Stomach (tissue), 9 donors: ENCODE measurements around the gene CDCA4. TPM values are rescaled to one million over a fixed set of nuclear protein-coding genes. Genes with fewer than 3 reads are reported as not detected.

Experiments used
- DNase-seq, 2 donors: peaks; one replicate each; pipeline versions ENCODE4 v3.0.0 to v3.0.0-alpha.2; 2013 to 2019
- H3K27ac ChIP-seq, 5 donors: fragments of 200-600 bp in 4 of 5; sonication (generic) in 4 of 5; one replicate each; pipeline ENCODE4 v1.5.1; 2013 to 2019; ENCODE audit warnings: mild to moderate bottlenecking in 1 of 5, moderate library complexity in 1 of 5
- H3K27me3 ChIP-seq, 3 donors: fragments of 200-600 bp; sonication (generic); one replicate each; pipeline ENCODE4 v1.5.1; 2017 to 2019; ENCODE audit warnings: mixed run types in 1 of 3
- H3K36me3 ChIP-seq, 4 donors: fragments of 200-600 bp; sonication (generic); 1 replicate in 3 of 4; 2 replicates in 1 of 4; pipeline ENCODE4 v1.5.1; 2016 to 2019
- H3K4me1 ChIP-seq, 4 donors: fragments of 200-600 bp; sonication (generic); one replicate each; pipeline ENCODE4 v1.5.1; 2016 to 2019
- H3K4me3 ChIP-seq, 4 donors: fragments of 200-600 bp; sonication (generic) in 3 of 4; one replicate each; pipeline ENCODE4 v1.5.1; 2016 to 2019; ENCODE audit warnings: mild to moderate bottlenecking in 1 of 4
- H3K9me3 ChIP-seq, 4 donors: fragments of 200-600 bp; sonication (generic); one replicate each; pipeline ENCODE4 v1.5.1; 2016 to 2019
- CTCF ChIP-seq, 7 experiments: fragments of 450-650 bp in 4 of 7; fragments of 200-600 bp in 3 of 7; sonication (generic) in 3 of 7; IDR thresholded peaks; one replicate each; pipeline ENCODE4 v1.5.1; 2016 to 2019; ENCODE audit warnings: antibody characterized with exemption in 7 of 7, control low read depth in 2 of 7, mild to moderate bottlenecking in 1 of 7
- EP300 ChIP-seq: sonication (generic); formaldehyde crosslinking; IDR thresholded peaks from one replicate; pipeline ENCODE4 v1.6.1; 2017; ENCODE audit warnings: antibody characterized with exemption
- POLR2A ChIP-seq, 4 donors: fragments of 450-650 bp; IDR thresholded peaks; one replicate each; pipeline ENCODE4 v1.6.1; 2016; ENCODE audit warnings: antibody characterized with exemption in 4 of 4, control low read depth in 2 of 4, mild to moderate bottlenecking in 1 of 4, moderate library complexity in 1 of 4
- POLR2AphosphoS5 ChIP-seq, 3 donors: sonication (generic); formaldehyde crosslinking; IDR thresholded peaks; one replicate each; pipeline ENCODE4 v1.6.1; 2016; ENCODE audit warnings: antibody characterized with exemption in 3 of 3
- WGBS, 5 donors: extraction: QIAGEN DNeasy Blood & Tissue Kit in 3 of 5; methylation state at CpG; one replicate each; pipeline versions ENCODE4 v1.1.5 to v1.1.7; 2013 to 2018; 5-methylcytosine and 5-hydroxymethylcytosine counted together
- intact Hi-C: fragments of 100-400 bp; cut with DNase I; formaldehyde crosslinking; loops from one replicate; pipeline ENCODE4 v1.15.1; 2023; ENCODE audit warnings: low total_unique reads
- polyA plus RNA-seq, 3 donors: library from polyadenylated mRNA; stranded (reverse); fragments of 200-250 nt; gene quantifications; one replicate each; pipeline ENCODE4 v1.2.3, GENCODE V29; 2013
- total RNA-seq, 5 donors: library from RNA; depleted of rRNA; stranded (reverse); fragments of >200 nt; gene quantifications; one replicate each; pipeline versions ENCODE4 v1.1.0 to v1.2.3, GENCODE V29; 2014 to 2016
- donor health status: healthy with polysubstance abuse.
- donor health status: Bipolar disorder and iron deficiency.
- donor health status: healthy.

CDCA4 gene
- total and polyA plus RNA-seq, 8 donors, result 2.9 to 12.3 (median 6.4) TPM

- H3K27me3 ChIP-seq, result no peaks in the 10 kb centered on the region
- H3K36me3 ChIP-seq, result no peaks in the 10 kb centered on the region
- H3K9me3 ChIP-seq, result no peaks in the 10 kb centered on the region
- intact Hi-C loops, result loop anchor here (5.0 kb wide), 1 partner anchor 46 kb away; the partner anchor contains the start of gene AHNAK2
- no peak overlapping the region for H3K4me3 ChIP-seq
- TF ChIP-seq CTCF (IDR thresholded peaks at IDR 0.05), result no peak
- WGBS, 5 donors, result 72 to 86% (median 83%) methylated on average over 11 of the region's 11 CpGs
- peaks cover 22 to 46% (median 37%) of the 10 kb centered on the region in 4 donors for H3K4me1 ChIP-seq
- no peak for DNase-seq
- no peak overlapping the region for H3K27ac ChIP-seq
Measured at GRCh38 chr14:105023144-105023543, 2.3 kb upstream of the CDCA4 start.

GRCh38 chr14:105022276-105022670 lies 1.4 kb upstream of the CDCA4 start:
- Histone ChIP-seq H3K9me3 (no peaks in the 10 kb centered on the region), H3K36me3 (no peaks in the 10 kb centered on the region), H3K4me1 (peaks cover 22 to 52% (median 35%) of the 10 kb centered on the region in 4 donors), H3K27ac (peak overlapping the region in 1 of 5 donors; percentile 91), H3K4me3 (peak overlapping the region in 2 of 4 donors; percentile 89 to 93), H3K27me3 (no peaks in the 10 kb centered on the region)
- 65 to 89% (median 66%) methylated on average over 2 of the region's 2 CpGs for WGBS, 5 donors
- intact Hi-C loops, result loop anchor here (5.0 kb wide), 1 partner anchor 45 kb away; the partner anchor contains the start of gene AHNAK2
- TF ChIP-seq POLR2A (IDR thresholded peaks at IDR 0.05) (no peak), POLR2AphosphoS5 (IDR thresholded peaks at IDR 0.05) (no peak), EP300 (no peak), CTCF (IDR thresholded peaks at IDR 0.05) (no peak)
- no peak for DNase-seq

GRCh38 chr14:105021656-105022275 lies 883 bp upstream of the CDCA4 start:
- peak; percentile 29 to 84 for DNase-seq
- Histone ChIP-seq H3K36me3 (no peaks in the 10 kb centered on the region), H3K27me3 (no peaks in the 10 kb centered on the region), H3K9me3 (no peaks in the 10 kb centered on the region), H3K4me1 (peaks cover 22 to 53% (median 34%) of the 10 kb centered on the region in 4 donors), H3K27ac (peak overlapping the region; percentile 68 to 91 (median 86)), H3K4me3 (peak overlapping the region; percentile 56 to 94 (median 91))
- TF ChIP-seq POLR2A (IDR thresholded peaks at IDR 0.05) (no peak), CTCF (IDR thresholded peaks at IDR 0.05) (no peak), EP300 (no peak), POLR2AphosphoS5 (IDR thresholded peaks at IDR 0.05) (no peak)
- WGBS, 5 donors, result 9 to 10% (median 9%) methylated on average over 20 of the region's 20 CpGs
- intact Hi-C loops, result loop anchor here (5.0 kb wide), 1 partner anchor 44 kb away; the partner anchor contains the start of gene AHNAK2

GRCh38 chr14:105019861-105020814 lies 745 bp downstream of the CDCA4 start:
- H3K4me1 ChIP-seq, result peaks cover 22 to 64% (median 37%) of the 10 kb centered on the region in 4 donors
- intact Hi-C loops, result loop anchor here (5.0 kb wide), 1 partner anchor 43 kb away; the partner anchor contains the start of gene AHNAK2
- H3K36me3 ChIP-seq, result no peaks in the 10 kb centered on the region
- no peaks in the 10 kb centered on the region for H3K27me3 ChIP-seq
- WGBS, 5 donors, result 4 to 11% (median 5%) methylated on average over 31 to 75 of the region's 75 CpGs
- peak overlapping the region; percentile 69 to 94 (median 87) for H3K27ac ChIP-seq
- DNase-seq, result peak; percentile 39 to 78
- H3K9me3 ChIP-seq, result no peaks in the 10 kb centered on the region
- peak overlapping the region; percentile 89 to 95 (median 94) for H3K4me3 ChIP-seq
- no peak for TF ChIP-seq POLR2A (IDR thresholded peaks at IDR 0.05)
- no peak for TF ChIP-seq POLR2AphosphoS5 (IDR thresholded peaks at IDR 0.05)
- no peak for TF ChIP-seq CTCF (IDR thresholded peaks at IDR 0.05)
- TF ChIP-seq EP300, result no peak
